Upper lobe of left lung (tissue), 6 donors: ENCODE data around the gene ABHD16B. TPM values are rescaled to one million over a fixed set of nuclear protein-coding genes. Genes with fewer than 3 reads are reported as not detected.

Source experiments
- ATAC-seq, 2 donors: fragments of 200-7000 bp; cut with Tn5 transposase; one replicate each; pipeline ENCODE4 v1.9.1; 2022; ENCODE audit warnings: mild to moderate bottlenecking in 2 of 2, moderate library complexity in 2 of 2; ENCODE audit not compliant: low FRiP score in 2 of 2
- DNase-seq, 2 donors: peaks; one replicate each; pipeline ENCODE4 v3.0.0-alpha.2; 2019 to 2020
- H3K27ac ChIP-seq, 4 donors: fragments of 200-600 bp; sonication (generic); one replicate each; pipeline ENCODE4 v1.5.1; 2016 to 2019
- H3K27me3 ChIP-seq, 4 donors: fragments of 200-600 bp; sonication (generic); one replicate each; pipeline ENCODE4 v1.5.1; 2017 to 2019
- H3K36me3 ChIP-seq, 4 donors: fragments of 200-600 bp; sonication (generic); one replicate each; pipeline ENCODE4 v1.5.1; 2016 to 2019
- H3K4me1 ChIP-seq, 4 donors: fragments of 200-600 bp; sonication (generic); one replicate each; pipeline ENCODE4 v1.5.1; 2018 to 2019
- H3K4me3 ChIP-seq, 4 donors: fragments of 200-600 bp; sonication (generic); one replicate each; pipeline ENCODE4 v1.5.1; 2017 to 2019; ENCODE audit warnings: mild to moderate bottlenecking in 2 of 4, moderate library complexity in 1 of 4
- H3K9me3 ChIP-seq, 4 donors: fragments of 200-600 bp; sonication (generic); one replicate each; pipeline ENCODE4 v1.5.1; 2018 to 2019
- EP300 ChIP-seq, 4 donors: sonication (generic); formaldehyde crosslinking; IDR thresholded peaks; one replicate each; pipeline ENCODE4 v1.5.1; 2017; ENCODE audit warnings: antibody characterized with exemption in 4 of 4, control low read depth in 2 of 4
- POLR2A ChIP-seq, 4 donors: fragments of 450-650 bp; IDR thresholded peaks; one replicate each; pipeline ENCODE4 v1.5.1; 2016 to 2017; ENCODE audit warnings: antibody characterized with exemption in 4 of 4, mild to moderate bottlenecking in 2 of 4
- POLR2AphosphoS5 ChIP-seq, 2 donors: sonication (generic); formaldehyde crosslinking; IDR thresholded peaks; one replicate each; pipeline ENCODE4 v1.5.1; 2017; ENCODE audit warnings: antibody characterized with exemption in 2 of 2
- WGBS, 2 donors: methylation state at CpG; one replicate each; pipeline ENCODE4 v1.1.5; 2017 to 2018; 5-methylcytosine and 5-hydroxymethylcytosine counted together
- total RNA-seq, 6 donors: library from RNA; depleted of rRNA in 4 of 6; stranded (reverse); fragments of >200 nt in 4 of 6; gene quantifications; one replicate each; pipeline versions ENCODE4 v1.1.0 to v1.2.1, GENCODE V29; 2016 to 2021
- TF ChIP-seq, protein P1 (sequence below), 6 experiments: fragments of 450-650 bp in 4 of 6; fragments of 200-600 bp in 2 of 6; sonication (generic) in 2 of 6; IDR thresholded peaks; one replicate each; pipeline ENCODE4 v1.5.1; 2016 to 2019; ENCODE audit warnings: antibody characterized with exemption in 6 of 6
- donor health status: DM: no; HTN: no; CAD: no; lungs with moderate emphysema.
- donor health status: DM: no; HTN: yes; CAD: no; lungs with severe emphysema.

Gene ABHD16B
- total RNA-seq, 6 donors from 2014 or later: 0.23 TPM; not detected in 5

GRCh38 chr20:63897978-63898561, 36.8 kb downstream of the ABHD16B start:
- no peaks in the 10 kb centered on the region for H3K27me3 ChIP-seq
- ATAC-seq: no peak
- H3K4me1 ChIP-seq: peaks cover 49 to 81% (median 61%) of the 10 kb centered on the region in 4 donors
- peaks cover 0 to 7% (median 0%) of the 10 kb centered on the region in 4 donors for H3K36me3 ChIP-seq
- no peak for DNase-seq
- peak overlapping the region in 1 of 4 donors; percentile 35 for H3K27ac ChIP-seq
- 83 to 87% methylated on average over 6 of the region's 6 CpGs for WGBS, 2 donors
- H3K4me3 ChIP-seq: no peak overlapping the region
- TF ChIP-seq POLR2A (IDR thresholded peaks at IDR 0.05) (no peak), POLR2AphosphoS5 (IDR thresholded peaks at IDR 0.05) (no peak), EP300 (IDR thresholded peaks at IDR 0.05) (no peak)
- TF ChIP-seq, protein P1, sequence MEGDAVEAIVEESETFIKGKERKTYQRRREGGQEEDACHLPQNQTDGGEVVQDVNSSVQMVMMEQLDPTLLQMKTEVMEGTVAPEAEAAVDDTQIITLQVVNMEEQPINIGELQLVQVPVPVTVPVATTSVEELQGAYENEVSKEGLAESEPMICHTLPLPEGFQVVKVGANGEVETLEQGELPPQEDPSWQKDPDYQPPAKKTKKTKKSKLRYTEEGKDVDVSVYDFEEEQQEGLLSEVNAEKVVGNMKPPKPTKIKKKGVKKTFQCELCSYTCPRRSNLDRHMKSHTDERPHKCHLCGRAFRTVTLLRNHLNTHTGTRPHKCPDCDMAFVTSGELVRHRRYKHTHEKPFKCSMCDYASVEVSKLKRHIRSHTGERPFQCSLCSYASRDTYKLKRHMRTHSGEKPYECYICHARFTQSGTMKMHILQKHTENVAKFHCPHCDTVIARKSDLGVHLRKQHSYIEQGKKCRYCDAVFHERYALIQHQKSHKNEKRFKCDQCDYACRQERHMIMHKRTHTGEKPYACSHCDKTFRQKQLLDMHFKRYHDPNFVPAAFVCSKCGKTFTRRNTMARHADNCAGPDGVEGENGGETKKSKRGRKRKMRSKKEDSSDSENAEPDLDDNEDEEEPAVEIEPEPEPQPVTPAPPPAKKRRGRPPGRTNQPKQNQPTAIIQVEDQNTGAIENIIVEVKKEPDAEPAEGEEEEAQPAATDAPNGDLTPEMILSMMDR (IDR thresholded peaks at IDR 0.05): no peak
- H3K9me3 ChIP-seq: no peaks in the 10 kb centered on the region

- Histone ChIP-seq H3K4me1 (peaks cover 47 to 85% (median 66%) of the 10 kb centered on the region in 4 donors), H3K27ac (peak overlapping the region in 2 of 4 donors; percentile 35 to 53), H3K4me3 (no peak overlapping the region), H3K36me3 (peaks cover 0 to 8% (median 0%) of the 10 kb centered on the region in 4 donors), H3K27me3 (no peaks in the 10 kb centered on the region), H3K9me3 (no peaks in the 10 kb centered on the region)
- ATAC-seq (no peak), DNase-seq (peak in 1 of 2 donors; percentile 60)
- WGBS, 2 donors: 75 to 78% methylated on average over 10 of the region's 10 CpGs
- no peak for TF ChIP-seq POLR2AphosphoS5 (IDR thresholded peaks at IDR 0.05)
- TF ChIP-seq, protein P1 (IDR thresholded peaks at IDR 0.05): no peak
- TF ChIP-seq POLR2A (IDR thresholded peaks at IDR 0.05): no peak
- no peak for TF ChIP-seq EP300 (IDR thresholded peaks at IDR 0.05)
Measured at GRCh38 chr20:63898882-63899558, 37.7 kb downstream of the ABHD16B start.

GRCh38 chr20:63900413-63900812, 39.1 kb downstream of the ABHD16B start:
- Histone ChIP-seq H3K36me3 (peaks cover 0 to 8% (median 0%) of the 10 kb centered on the region in 4 donors), H3K9me3 (no peaks in the 10 kb centered on the region), H3K4me3 (no peak overlapping the region), H3K4me1 (peaks cover 41 to 83% (median 62%) of the 10 kb centered on the region in 4 donors), H3K27ac (peak overlapping the region in 2 of 4 donors; percentile 44 to 72), H3K27me3 (no peaks in the 10 kb centered on the region)
- 60 to 65% methylated on average over 3 of the region's 3 CpGs for WGBS, 2 donors
- TF ChIP-seq POLR2A (IDR thresholded peaks at IDR 0.05) (no peak), EP300 (IDR thresholded peaks at IDR 0.05) (no peak), POLR2AphosphoS5 (IDR thresholded peaks at IDR 0.05) (no peak)
- TF ChIP-seq, protein P1 (IDR thresholded peaks at IDR 0.05): no peak
- ATAC-seq (peak in 1 of 2 donors; percentile 27), DNase-seq (no peak)

- H3K27me3 ChIP-seq: no peaks in the 10 kb centered on the region
- ATAC-seq (no peak), DNase-seq (no peak)
- peak overlapping the region in 3 of 4 donors; percentile 21 to 41 (median 32) for H3K27ac ChIP-seq
- peaks cover 0 to 8% (median 0%) of the 10 kb centered on the region in 4 donors for H3K36me3 ChIP-seq
- H3K4me1 ChIP-seq: peaks cover 17 to 69% (median 33%) of the 10 kb centered on the region in 4 donors
- 77 to 81% methylated on average over 11 of the region's 11 CpGs for WGBS, 2 donors
- H3K9me3 ChIP-seq: no peaks in the 10 kb centered on the region
- H3K4me3 ChIP-seq: no peak overlapping the region
- no peak for TF ChIP-seq POLR2A (IDR thresholded peaks at IDR 0.05)
- no peak for TF ChIP-seq POLR2AphosphoS5 (IDR thresholded peaks at IDR 0.05)
- TF ChIP-seq EP300 (IDR thresholded peaks at IDR 0.05): no peak
- TF ChIP-seq, protein P1 (IDR thresholded peaks at IDR 0.05): no peak
Measured at GRCh38 chr20:63903796-63904561, 42.7 kb downstream of the ABHD16B start.
